Measurements from ENCODE around the gene CTDSPL.

CTDSPL gene

GRCh38 chr3:38002940-38003339 is 141.3 kb downstream of the CTDSPL start:
- no peak for DNase-seq (ENCODE audit: low spot score)

DNA sequence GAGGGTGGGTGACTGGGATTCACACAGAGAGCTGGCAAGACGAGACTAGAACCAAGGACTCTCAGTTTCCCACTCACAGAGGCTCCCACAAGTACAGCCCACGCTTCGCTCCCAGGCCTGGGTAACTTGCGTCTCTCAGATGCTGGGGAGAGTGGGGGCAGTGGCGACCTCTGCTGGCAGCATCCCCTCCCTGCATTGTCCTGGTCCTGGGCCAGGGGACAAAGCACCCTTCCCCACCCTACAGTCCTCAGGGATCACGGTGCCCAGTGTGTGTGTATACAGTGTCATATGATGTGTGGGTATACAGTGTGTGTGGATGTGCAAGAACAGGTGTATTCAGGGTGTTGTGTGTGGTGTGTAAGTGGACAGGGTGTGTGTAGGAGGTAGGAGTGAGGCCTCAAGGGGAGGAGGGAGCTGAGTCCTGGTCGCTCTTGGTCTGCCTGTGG is 141.7 kb downstream of the CTDSPL start:
- DNase-seq (ENCODE audit: low spot score), result peak; percentile 30

DNA sequence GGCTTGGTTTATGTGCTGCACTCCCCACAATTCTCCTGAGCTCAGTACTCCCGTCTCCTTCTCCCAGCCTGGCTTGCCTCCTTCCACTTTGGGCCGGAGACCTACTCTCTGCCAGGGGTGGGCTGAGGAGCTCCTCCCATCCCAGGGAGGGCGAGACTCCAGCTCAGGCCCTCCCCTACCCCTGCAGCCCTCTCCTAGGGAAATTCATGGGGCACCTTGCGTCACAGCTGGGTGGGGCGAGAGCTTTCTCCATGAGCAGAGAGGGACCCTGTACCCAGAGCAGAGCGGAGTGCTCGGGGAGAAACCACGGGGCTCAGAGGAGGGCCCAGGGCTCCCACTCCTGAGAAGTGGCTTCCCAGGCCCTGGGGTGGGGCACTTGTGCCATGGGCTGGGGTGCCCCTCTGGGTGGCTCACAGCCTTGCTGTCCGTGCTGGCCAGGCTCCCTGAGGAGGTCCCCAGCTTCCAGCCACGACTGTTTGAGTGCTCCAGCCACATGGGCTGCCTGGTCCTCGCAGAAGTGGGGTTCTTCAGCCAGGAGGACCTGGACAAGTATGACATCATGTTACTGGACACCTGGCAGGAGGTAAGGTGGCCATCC is 142.2 kb downstream of the CTDSPL start:
- no peak for DNase-seq (ENCODE audit: low spot score)

GRCh38 chr3:38004415-38005075 is 142.9 kb downstream of the CTDSPL start:
- DNase-seq (ENCODE audit: low spot score), result peak; percentile 84

DNA sequence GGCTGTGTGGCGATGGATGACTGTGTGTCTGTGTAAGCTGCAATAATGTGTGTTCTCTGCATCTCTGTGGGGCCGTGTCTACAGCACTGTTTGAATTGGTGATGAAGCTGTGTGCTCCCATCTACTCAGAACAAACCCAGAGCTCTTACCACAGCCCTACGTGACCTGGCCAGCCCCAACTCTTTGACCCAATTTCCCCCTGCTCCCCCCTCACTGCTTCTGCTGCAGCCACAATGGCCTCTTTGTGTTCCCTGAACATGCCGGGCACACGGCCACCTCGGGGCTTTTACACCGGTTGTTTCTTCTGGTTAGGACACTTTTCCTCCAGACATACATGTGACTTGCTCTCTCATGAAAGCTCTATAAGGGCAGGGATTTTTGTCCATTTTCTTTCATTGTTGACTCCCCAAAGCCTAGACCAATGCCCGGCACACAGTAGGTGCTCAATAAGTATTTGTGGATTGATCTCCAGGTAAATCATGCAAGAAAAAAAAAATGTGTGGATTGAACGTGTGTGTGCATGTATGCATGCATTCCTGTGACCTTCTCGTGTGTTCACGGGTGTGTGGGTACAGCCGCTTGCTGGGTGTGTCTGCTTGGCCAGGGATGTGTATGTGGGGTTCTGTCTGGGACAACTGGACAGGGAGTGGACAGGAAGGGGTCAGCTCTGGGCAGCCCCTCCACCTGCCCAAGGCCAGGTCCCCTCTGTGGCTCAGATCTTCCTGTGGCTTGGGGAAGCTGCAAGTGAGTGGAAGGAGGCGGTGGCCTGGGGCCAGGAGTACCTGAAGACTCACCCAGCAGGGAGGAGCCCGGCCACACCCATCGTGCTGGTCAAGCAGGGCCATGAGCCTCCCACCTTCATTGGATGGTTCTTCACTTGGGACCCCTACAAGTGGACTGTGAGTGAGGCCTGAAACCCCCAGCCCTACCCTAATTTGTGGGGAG is 143.7 kb downstream of the CTDSPL start:
- no peak for DNase-seq (ENCODE audit: low spot score)

GRCh38 chr3:38006031-38006430 is 144.4 kb downstream of the CTDSPL start:
- no peak for DNase-seq (ENCODE audit: low spot score)

DNA sequence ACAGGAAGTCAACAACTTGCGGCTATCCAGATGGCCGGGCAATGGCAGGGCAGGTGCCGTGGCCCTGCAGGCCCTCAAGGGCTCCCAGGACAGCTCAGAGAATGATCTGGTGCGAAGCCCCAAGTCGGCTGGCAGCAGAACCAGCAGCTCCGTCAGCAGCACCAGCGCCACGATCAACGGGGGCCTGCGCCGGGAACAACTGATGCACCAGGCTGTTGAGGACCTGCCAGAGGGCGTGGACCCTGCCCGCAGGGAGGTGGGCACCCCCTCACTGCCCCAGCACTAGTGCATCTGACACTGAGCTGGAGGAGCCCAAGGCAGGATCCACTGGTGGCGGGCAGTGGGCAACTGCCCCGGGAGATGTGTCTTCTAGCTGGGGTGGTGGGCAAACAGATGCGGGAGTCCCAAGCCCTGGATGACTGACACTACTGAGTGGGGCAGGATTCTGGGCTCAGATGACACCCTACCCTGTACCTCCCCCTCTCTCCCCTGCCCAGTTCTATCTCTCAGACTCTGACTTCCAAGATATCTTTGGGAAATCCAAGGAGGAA is 144.8 kb downstream of the CTDSPL start:
- no peak for DNase-seq (ENCODE audit: low spot score)

DNA sequence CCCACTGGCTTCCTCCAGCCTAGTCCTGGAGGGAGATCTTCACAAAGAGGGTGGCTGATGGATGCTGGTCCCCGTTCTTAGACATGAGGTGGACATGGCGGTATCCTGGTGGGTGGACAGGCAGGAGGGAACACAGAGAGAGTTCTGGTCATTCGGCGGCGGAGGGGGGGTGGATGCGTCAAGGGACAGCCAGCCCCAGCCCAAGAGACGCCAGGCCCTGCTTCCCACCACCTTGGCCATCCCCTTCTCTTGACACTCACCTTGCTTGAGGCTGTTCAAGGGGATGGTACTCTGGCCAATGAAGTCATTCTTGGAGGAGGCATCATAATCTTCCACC is 146.0 kb downstream of the CTDSPL start:
- DNase-seq (ENCODE audit: low spot score), result no peak

GRCh38 chr3:38008191-38008701 is 146.6 kb downstream of the CTDSPL start:
- no peak for DNase-seq (ENCODE audit: low spot score)

- DNase-seq (ENCODE audit: low spot score), result no peak
Observed at GRCh38 chr3:38008971-38009580, 147.4 kb downstream of the CTDSPL start.

DNA sequence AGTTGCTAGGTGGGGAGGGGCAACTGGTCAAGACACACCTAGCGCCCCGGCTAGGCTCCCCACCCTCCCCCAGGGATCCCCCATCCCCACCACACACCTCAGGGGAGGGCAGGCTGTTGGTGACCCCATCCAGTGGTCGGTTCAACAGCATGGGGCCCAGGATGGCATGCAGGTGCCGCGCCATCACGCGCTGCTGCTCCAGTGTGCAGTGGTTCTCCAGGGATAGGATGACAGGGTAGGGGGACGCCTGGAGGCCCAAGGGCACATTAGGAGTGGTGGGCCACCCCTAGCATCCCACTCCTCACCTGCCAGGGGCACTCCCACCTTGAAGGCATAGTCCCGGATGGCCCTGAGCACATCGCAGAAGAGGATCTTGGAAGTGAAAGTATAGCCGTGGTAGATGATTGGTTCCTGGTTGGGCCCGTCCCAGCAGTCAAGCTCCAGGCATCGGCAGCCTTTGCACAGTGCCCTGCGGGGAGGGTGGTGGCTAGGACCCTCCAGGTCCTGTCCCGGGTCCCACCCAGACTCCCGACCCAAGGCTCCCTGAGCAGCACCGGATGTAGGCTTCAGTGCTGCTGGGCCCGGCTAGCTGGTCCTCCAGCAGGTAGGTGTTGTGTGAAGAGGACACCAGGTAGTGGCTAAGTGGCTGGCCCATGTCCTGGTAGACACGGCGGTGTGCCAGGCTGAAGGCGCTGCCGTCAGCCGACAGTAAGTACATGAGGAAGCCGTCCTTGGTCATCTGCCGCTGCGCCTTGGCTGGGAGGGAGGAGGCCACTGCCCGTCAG is 148.3 kb downstream of the CTDSPL start:
- no peak for DNase-seq (ENCODE audit: low spot score)

GRCh38 chr3:38011111-38011510 is 149.4 kb downstream of the CTDSPL start:
- DNase-seq (ENCODE audit: low spot score), result no peak

DNA sequence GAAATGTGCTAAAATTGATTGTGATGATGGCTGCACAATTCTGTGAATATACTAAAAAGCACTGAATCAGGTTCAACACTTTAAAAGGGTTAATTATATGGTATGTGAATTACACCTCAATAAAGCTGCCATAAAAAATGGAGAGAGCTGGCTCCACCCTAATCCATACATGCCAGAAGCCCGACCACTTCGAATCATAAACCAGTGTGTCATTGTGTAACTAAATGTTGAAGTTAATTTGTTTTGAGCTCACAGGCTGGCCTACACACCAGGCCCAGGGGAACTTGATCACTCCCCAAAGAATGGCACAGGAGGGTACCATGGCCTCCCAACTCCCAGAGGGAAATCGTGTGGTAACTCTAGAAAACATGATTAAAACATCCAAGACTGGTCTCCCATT is 153.8 kb downstream of the CTDSPL start:
- no peak for DNase-seq (ENCODE audit: low spot score)

DNA sequence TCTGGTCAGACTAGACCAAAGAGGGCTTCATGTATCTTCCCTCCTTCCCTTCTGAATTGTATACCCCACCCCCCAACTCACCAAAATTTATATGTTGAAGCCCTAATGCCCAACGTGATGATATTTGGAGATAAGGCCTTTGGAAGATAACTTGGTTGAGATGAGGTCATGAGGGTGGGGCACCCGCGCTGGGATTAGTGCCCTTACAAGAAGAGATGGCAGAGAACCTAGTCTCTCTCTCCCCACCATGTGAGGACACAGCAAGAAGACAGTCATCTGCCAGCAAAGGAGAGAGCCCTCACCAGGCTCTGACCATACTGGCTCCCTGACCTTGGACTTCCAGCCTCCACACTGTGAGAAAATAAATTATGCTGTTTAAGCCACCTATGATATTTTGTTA is 154.3 kb downstream of the CTDSPL start:
- DNase-seq (ENCODE audit: low spot score), result no peak

DNA sequence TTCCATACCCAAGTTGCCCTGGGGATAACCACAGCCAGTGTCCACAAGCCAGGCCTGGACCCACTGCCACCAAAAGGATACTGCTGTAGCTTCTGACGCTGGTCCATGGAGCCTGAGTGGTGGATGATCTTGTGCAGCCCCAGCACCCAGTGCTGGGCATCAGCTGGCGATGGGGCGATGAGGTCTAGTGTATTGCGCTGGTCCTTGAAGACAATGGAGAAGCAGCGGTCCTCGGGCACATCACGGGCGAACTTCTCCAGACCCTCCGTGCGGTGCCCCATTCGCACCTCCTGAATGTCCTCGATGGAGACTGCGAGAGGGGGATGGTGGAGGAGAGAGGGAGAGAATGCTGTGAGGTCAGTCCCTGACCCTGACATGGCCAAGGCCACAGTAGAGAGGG is 154.7 kb downstream of the CTDSPL start:
- no peak for DNase-seq (ENCODE audit: low spot score)

- no peak for DNase-seq (ENCODE audit: low spot score)
Observed at GRCh38 chr3:38016847-38017444, 155.3 kb downstream of the CTDSPL start.

- no peak for DNase-seq (ENCODE audit: low spot score)
Observed at GRCh38 chr3:38017445-38018295, 156.0 kb downstream of the CTDSPL start.

- DNase-seq (ENCODE audit: low spot score), result no peak
Observed at GRCh38 chr3:38018296-38019266, 156.9 kb downstream of the CTDSPL start.

Measured in NAMALWA (cell line).